LHCN-M2 (cell line): Measurements from ENCODE around the gene PYGO2. TPM values are rescaled to one million over a fixed set of nuclear protein-coding genes. Genes with fewer than 3 reads are reported as not detected.
"Not testable (repeated sequence)": the region's sequence is repeated elsewhere in the genome, so short reads cannot be mapped to it uniquely, and the experiment has no call there.

Experiments used
- DNase-seq: peaks from one replicate; pipeline ENCODE4 v3.0.0-alpha.2; 2012; ENCODE audit warnings: low read depth
- total RNA-seq: library from RNA; depleted of rRNA; stranded (reverse); fragments of >200 nt; gene quantifications from 2 replicates; pipeline ENCODE4 v1.2.3, GENCODE V29; 2014

The PYGO2 gene
- total RNA-seq, 1 experiment from 2014 or later, result 24.5 TPM

GRCh38 chr1:155000726-155001424, 39.3 kb upstream of the PYGO2 start:
- DNase-seq, result peak; percentile 86

GRCh38 chr1:155000411-155000725, 38.8 kb upstream of the PYGO2 start:
- no peak for DNase-seq

GRCh38 chr1:154999571-155000410, 38.2 kb upstream of the PYGO2 start:
- no peak for DNase-seq

- peak; percentile 68 for DNase-seq
Measured at GRCh38 chr1:154998818-154999570, 37.4 kb upstream of the PYGO2 start.

GRCh38 chr1:154998201-154998780, 36.7 kb upstream of the PYGO2 start:
- DNase-seq, result no peak

GRCh38 chr1:154996966-154997701, 35.6 kb upstream of the PYGO2 start:
- DNase-seq, result no peak

GRCh38 chr1:154995301-154995983, 33.9 kb upstream of the PYGO2 start:
- DNase-seq, result peak; percentile 76

GRCh38 chr1:154994591-154994990, 33.0 kb upstream of the PYGO2 start:
- no peak for DNase-seq

- no peak for DNase-seq
Measured at GRCh38 chr1:154994269-154994587, 32.6 kb upstream of the PYGO2 start.

- DNase-seq, result no peak
Measured at GRCh38 chr1:154993572-154994268, 32.1 kb upstream of the PYGO2 start, which contains the start of gene LENEP. Gene LENEP, plus strand, starts transcription at chr1:154993586. Its CDS starts 22 bp downstream, at chr1:154993608.

GRCh38 chr1:154992721-154993571, 31.4 kb upstream of the PYGO2 start:
- DNase-seq, result peak; percentile 56

- no peak for DNase-seq
Measured at GRCh38 chr1:154990276-154990675, 28.7 kb upstream of the PYGO2 start.

GRCh38 chr1:154989195-154989860, 27.7 kb upstream of the PYGO2 start:
- DNase-seq, result no peak

- DNase-seq, result no peak
Measured at GRCh38 chr1:154988058-154988954, 26.7 kb upstream of the PYGO2 start.

- DNase-seq, result no peak
Measured at GRCh38 chr1:154987326-154987725, 25.7 kb upstream of the PYGO2 start.

- DNase-seq, result not testable (repeated sequence)
Measured at GRCh38 chr1:154986736-154987135, 25.2 kb upstream of the PYGO2 start.

GRCh38 chr1:154983776-154984466, 22.3 kb upstream of the PYGO2 start:
- no peak for DNase-seq
